Ascending aorta (tissue), 2 donors: ENCODE data around the gene DIPK1A. TPM values are rescaled to one million over a fixed set of nuclear protein-coding genes. Genes with fewer than 3 reads are reported as not detected.

Experiments
- DNase-seq, 2 donors: peaks; one replicate each; pipeline ENCODE4 v3.0.0-alpha.2; 2019; ENCODE audit warnings: low spot score in 2 of 2
- H3K27ac ChIP-seq, 2 donors: fragments of 200-600 bp; sonication (generic); one replicate each; pipeline ENCODE4 v1.5.1; 2016 to 2017; ENCODE audit warnings: mild to moderate bottlenecking in 1 of 2
- H3K27me3 ChIP-seq: fragments of 200-600 bp; sonication (generic); one replicate; pipeline ENCODE4 v1.5.1; 2017
- H3K36me3 ChIP-seq, 2 donors: fragments of 200-600 bp; sonication (generic); one replicate each; pipeline ENCODE4 v1.5.1; 2016
- H3K4me1 ChIP-seq, 2 donors: fragments of 200-600 bp; sonication (generic); one replicate each; pipeline ENCODE4 v1.5.1; 2016 to 2017; ENCODE audit warnings: mild to moderate bottlenecking in 1 of 2
- H3K4me3 ChIP-seq, 2 donors: fragments of 200-600 bp; sonication (generic); one replicate each; pipeline ENCODE4 v1.5.1; 2016 to 2017; ENCODE audit warnings: mild to moderate bottlenecking in 1 of 2
- H3K9me3 ChIP-seq, 2 donors: fragments of 200-600 bp; sonication (generic); one replicate each; pipeline ENCODE4 v1.5.1; 2016
- intact Hi-C: fragments of 100-400 bp; cut with DNase I; formaldehyde crosslinking; loops from one replicate; pipeline ENCODE4 v1.15.1; 2023
- total RNA-seq: library from RNA; depleted of rRNA; stranded (reverse); fragments of >200 nt; gene quantifications from one replicate; pipeline ENCODE4 v1.1.0, GENCODE V29; 2016
- TF ChIP-seq, protein P1 (sequence below), 3 experiments: fragments of 200-600 bp in 2 of 3; fragments of 450-650 bp in 1 of 3; sonication (generic) in 2 of 3; IDR thresholded peaks; one replicate each; pipeline ENCODE4 v1.5.1; 2016 to 2019; ENCODE audit warnings: antibody characterized with exemption in 3 of 3, mild to moderate bottlenecking in 1 of 3, moderate library complexity in 1 of 3

DIPK1A gene
- total RNA-seq, 1 donor from 2014 or later, result 7.0 TPM

DNA sequence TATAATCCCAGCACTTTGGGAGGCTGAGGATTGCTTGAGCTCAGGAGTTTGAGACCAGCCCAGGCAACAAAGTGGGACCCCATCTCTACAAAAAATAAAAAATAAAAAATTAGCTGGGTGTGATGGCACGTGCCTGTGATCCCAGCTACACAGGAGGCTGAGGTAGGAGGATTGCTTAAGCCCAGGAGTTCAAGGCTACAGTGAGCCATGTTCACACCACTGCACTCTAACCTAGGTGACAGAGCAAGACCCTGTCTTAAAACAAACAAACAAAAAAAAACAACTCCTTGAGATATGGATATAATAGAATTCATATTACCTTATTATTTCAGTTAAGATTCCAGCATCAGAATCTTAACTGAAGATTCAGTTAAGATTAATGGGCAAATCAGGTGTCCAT lies 77.1 kb downstream of the DIPK1A start:
- H3K27ac ChIP-seq, result no peak overlapping the region
- no peaks in the 10 kb centered on the region for H3K36me3 ChIP-seq
- TF ChIP-seq, protein P1, sequence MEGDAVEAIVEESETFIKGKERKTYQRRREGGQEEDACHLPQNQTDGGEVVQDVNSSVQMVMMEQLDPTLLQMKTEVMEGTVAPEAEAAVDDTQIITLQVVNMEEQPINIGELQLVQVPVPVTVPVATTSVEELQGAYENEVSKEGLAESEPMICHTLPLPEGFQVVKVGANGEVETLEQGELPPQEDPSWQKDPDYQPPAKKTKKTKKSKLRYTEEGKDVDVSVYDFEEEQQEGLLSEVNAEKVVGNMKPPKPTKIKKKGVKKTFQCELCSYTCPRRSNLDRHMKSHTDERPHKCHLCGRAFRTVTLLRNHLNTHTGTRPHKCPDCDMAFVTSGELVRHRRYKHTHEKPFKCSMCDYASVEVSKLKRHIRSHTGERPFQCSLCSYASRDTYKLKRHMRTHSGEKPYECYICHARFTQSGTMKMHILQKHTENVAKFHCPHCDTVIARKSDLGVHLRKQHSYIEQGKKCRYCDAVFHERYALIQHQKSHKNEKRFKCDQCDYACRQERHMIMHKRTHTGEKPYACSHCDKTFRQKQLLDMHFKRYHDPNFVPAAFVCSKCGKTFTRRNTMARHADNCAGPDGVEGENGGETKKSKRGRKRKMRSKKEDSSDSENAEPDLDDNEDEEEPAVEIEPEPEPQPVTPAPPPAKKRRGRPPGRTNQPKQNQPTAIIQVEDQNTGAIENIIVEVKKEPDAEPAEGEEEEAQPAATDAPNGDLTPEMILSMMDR (IDR thresholded peaks at IDR 0.05), result no peak
- no peak overlapping the region for H3K4me3 ChIP-seq
- peaks cover 0 to 2% of the 10 kb centered on the region in 2 donors for H3K9me3 ChIP-seq
- intact Hi-C loops, result no loop called here
- H3K4me1 ChIP-seq, result no peaks in the 10 kb centered on the region
- H3K27me3 ChIP-seq, result no peaks in the 10 kb centered on the region
- DNase-seq, result no peak

DNA sequence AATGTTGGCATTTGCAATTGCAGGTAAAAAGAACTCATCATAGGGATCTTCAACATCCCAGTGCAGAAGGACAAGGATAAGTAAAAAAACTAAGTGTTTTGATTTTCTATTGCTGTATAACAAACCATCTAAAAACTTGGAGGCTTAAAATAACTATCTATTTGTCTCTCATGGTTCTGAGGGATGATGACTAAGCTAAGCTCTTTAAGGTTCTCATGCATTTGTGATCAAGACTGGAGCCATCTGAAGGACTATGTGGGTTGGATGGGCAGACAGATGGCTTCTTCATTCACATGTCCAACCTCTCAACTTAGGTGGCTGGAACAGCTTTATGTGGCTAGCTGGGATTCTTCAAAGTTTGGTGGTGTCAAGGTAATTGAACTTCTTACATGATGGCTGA lies 78.0 kb downstream of the DIPK1A start:
- no peak for DNase-seq
- TF ChIP-seq, protein P1 (IDR thresholded peaks at IDR 0.05), result no peak
- intact Hi-C loops, result no loop called here
- H3K36me3 ChIP-seq, result no peaks in the 10 kb centered on the region
- H3K4me1 ChIP-seq, result no peaks in the 10 kb centered on the region
- no peak overlapping the region for H3K27ac ChIP-seq
- no peaks in the 10 kb centered on the region for H3K27me3 ChIP-seq
- no peak overlapping the region for H3K4me3 ChIP-seq
- no peaks in the 10 kb centered on the region for H3K9me3 ChIP-seq

DNA sequence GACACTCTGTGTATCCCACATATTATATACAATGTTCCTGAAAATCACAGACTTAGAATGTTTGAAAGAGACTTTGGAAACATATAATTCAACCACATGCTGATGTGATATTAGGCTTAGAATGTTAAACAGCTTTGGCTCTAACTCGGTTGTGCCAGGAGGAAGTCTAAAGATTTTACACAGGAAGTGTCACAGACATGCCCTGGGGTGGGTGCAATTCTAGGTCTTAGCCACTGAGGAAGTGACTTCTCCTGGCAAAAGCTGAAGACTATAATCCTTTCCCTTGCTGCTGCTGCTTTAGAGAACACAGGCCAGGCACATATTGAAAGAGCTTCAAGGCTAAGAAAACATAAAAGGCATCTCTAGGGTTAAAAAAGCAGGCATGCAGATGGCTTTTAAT lies 78.4 kb downstream of the DIPK1A start:
- no peak overlapping the region for H3K27ac ChIP-seq
- H3K9me3 ChIP-seq, result no peaks in the 10 kb centered on the region
- H3K4me3 ChIP-seq, result no peak overlapping the region
- TF ChIP-seq, protein P1 (IDR thresholded peaks at IDR 0.05), result no peak
- H3K4me1 ChIP-seq, result no peaks in the 10 kb centered on the region
- H3K36me3 ChIP-seq, result no peaks in the 10 kb centered on the region
- no peak for DNase-seq
- intact Hi-C loops, result no loop called here
- H3K27me3 ChIP-seq, result no peaks in the 10 kb centered on the region

DNA sequence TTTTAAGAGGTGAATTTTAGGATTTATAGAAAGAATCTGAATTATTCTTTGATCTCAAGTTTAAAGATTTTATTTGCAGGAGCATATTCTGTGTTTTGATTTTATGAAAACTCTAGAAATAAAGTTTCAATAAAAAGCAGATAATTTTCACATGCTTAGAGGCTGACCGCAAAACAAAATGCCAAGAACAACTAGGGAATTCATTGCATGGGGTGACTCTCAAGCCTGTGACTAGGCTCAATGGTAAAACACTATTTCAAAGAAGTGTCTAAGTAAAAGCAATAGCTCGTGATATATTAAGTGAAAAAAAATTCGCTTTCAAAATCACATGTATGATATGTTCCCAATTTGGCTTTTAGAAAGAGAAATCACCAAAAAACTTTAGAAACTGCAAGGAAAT lies 79.9 kb downstream of the DIPK1A start:
- H3K36me3 ChIP-seq, result no peaks in the 10 kb centered on the region
- no peak overlapping the region for H3K27ac ChIP-seq
- H3K4me3 ChIP-seq, result no peak overlapping the region
- no peaks in the 10 kb centered on the region for H3K27me3 ChIP-seq
- intact Hi-C loops, result no loop called here
- H3K4me1 ChIP-seq, result no peaks in the 10 kb centered on the region
- no peaks in the 10 kb centered on the region for H3K9me3 ChIP-seq
- TF ChIP-seq, protein P1 (IDR thresholded peaks at IDR 0.05), result no peak
- no peak for DNase-seq

DNA sequence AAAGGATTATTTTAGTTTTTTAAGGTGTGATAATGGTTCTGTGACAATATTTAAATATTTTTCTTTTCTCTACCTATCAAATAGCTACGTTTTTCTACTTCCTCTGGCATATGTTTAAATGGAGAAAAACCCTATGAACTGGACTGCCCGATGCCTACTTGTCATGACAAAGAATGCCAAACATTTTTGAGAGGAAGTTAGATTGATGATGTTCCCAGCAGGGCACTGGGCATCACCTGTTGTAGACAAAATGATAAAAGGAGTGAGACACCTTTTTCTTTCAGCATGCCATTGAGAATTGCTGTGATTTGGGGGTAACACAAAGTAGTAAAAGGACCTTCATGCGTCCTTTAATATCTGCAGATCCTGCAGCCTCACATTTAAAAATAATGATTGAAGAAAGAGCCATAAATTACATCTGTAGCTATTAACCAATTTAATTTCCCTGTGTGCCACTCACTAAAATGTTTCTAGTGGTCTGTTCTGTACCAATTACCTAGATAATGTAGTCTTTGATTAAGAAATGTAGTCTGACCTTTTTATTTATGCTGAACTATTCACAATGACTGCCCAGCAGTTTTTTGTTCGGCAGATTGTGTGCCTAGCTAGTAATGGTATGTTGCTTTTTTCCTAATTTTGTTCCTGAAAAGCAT lies 81.8 kb downstream of the DIPK1A start:
- no peak overlapping the region for H3K27ac ChIP-seq
- no peaks in the 10 kb centered on the region for H3K9me3 ChIP-seq
- H3K36me3 ChIP-seq, result peaks cover 0 to 9% of the 10 kb centered on the region in 2 donors
- TF ChIP-seq, protein P1 (IDR thresholded peaks at IDR 0.05), result no peak
- no peak for DNase-seq
- no peak overlapping the region for H3K4me3 ChIP-seq
- no peaks in the 10 kb centered on the region for H3K27me3 ChIP-seq
- intact Hi-C loops, result no loop called here
- no peaks in the 10 kb centered on the region for H3K4me1 ChIP-seq

DNA sequence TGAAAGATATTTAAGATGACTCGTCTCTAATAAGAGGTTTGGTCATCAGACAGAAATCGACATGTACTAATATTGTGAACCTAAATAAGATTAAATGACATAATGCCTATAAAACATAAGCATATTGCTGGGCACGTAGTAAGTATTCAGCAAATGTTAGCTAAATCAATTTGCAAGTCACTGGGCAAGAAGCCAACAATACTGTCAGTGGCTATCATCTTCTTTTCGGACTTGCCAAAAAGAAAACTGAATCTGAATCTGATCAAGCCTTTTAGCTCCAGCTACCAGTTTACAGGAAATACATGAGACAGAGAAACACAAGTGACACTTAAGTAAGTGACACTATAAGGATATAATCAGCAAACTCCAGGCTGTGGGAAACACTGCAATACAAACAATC lies 83.5 kb downstream of the DIPK1A start:
- Histone ChIP-seq H3K36me3 (peaks cover 0 to 17% of the 10 kb centered on the region in 2 donors), H3K27ac (no peak overlapping the region), H3K4me1 (no peaks in the 10 kb centered on the region), H3K9me3 (peaks cover 0 to 1% of the 10 kb centered on the region in 2 donors), H3K27me3 (no peaks in the 10 kb centered on the region), H3K4me3 (no peak overlapping the region)
- no peak for DNase-seq
- intact Hi-C loops, result no loop called here
- TF ChIP-seq, protein P1 (IDR thresholded peaks at IDR 0.05), result no peak
